Measurements from ENCODE around the gene DMBT1. TPM values are rescaled to one million over a fixed set of nuclear protein-coding genes. Genes with fewer than 3 reads are reported as not detected.

The DMBT1 gene
- total RNA-seq, 2 experiments from 2014 or later = not detected

DNA sequence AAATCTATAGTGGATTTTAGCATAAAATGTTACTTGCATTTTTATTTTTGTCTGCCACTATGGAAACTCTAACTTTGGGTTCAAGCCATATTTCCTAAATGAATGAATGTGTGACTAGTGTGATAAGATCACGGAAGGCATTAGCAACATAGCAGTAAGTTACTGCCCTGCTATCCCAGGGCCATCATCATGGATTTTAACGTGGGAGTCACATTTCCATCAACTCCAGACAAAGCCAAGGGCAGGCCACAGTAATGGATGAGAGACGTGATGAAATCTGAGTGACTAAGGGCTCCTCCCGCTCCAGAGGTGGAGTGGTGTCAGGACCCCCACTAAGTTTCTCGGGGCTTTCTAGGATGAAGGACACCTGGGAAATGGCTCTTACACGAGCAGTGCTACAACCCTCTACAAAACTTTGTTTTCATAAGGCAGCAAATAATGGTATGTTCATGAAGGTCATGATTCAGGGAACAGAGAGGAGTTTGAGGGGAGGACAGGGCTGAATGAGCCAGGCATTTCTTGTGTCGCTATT, 104.8 kb downstream of the DMBT1 start:
- no peak overlapping the region for H2AFZ ChIP-seq (ENCODE audit: low read length)
- H3K4me1 ChIP-seq (ENCODE audit: insufficient read depth, low read length, poor library complexity, severe bottlenecking) = no peaks in the 10 kb centered on the region
- no peaks in the 10 kb centered on the region for H4K20me1 ChIP-seq (ENCODE audit: insufficient read depth, low read length)
- no peaks in the 10 kb centered on the region for H3K36me3 ChIP-seq (ENCODE audit: insufficient read depth, low read length)
- BruUV-seq (replicated peaks) = no TSS peak
- intact Hi-C loops (cut with micrococcal nuclease; ENCODE audit: unreplicated experiment) = no loop called here
- H3K27ac ChIP-seq (ENCODE audit: low read depth, low read length, poor library complexity, severe bottlenecking) = no peak overlapping the region
- no peak overlapping the region for H3K4me2 ChIP-seq (ENCODE audit: low read length)
- H3K9me3 ChIP-seq (ENCODE audit: low read length) = no peaks in the 10 kb centered on the region
- no peaks in the 10 kb centered on the region for H3K79me2 ChIP-seq (ENCODE audit: insufficient read depth, low read depth, low read length)
- DNase-seq (ENCODE audit: low spot score) = no peak
- ChIA-PET CTCF (ENCODE audit: unreplicated experiment) (no interaction called here), POLR2A (no interaction called here)
- H3K9me2 ChIP-seq (ENCODE audit: insufficient read depth, low read length) = no peaks in the 10 kb centered on the region
- H3K4me3 ChIP-seq (ENCODE audit: low read depth, low read length, poor library complexity, severe bottlenecking) = no peak overlapping the region
- TF ChIP-seq EZH2phosphoT487 (IDR thresholded peaks at IDR 0.05; ENCODE audit: borderline replicate concordance, low read depth, low read length) = no peak
- TF ChIP-seq, protein P1, sequence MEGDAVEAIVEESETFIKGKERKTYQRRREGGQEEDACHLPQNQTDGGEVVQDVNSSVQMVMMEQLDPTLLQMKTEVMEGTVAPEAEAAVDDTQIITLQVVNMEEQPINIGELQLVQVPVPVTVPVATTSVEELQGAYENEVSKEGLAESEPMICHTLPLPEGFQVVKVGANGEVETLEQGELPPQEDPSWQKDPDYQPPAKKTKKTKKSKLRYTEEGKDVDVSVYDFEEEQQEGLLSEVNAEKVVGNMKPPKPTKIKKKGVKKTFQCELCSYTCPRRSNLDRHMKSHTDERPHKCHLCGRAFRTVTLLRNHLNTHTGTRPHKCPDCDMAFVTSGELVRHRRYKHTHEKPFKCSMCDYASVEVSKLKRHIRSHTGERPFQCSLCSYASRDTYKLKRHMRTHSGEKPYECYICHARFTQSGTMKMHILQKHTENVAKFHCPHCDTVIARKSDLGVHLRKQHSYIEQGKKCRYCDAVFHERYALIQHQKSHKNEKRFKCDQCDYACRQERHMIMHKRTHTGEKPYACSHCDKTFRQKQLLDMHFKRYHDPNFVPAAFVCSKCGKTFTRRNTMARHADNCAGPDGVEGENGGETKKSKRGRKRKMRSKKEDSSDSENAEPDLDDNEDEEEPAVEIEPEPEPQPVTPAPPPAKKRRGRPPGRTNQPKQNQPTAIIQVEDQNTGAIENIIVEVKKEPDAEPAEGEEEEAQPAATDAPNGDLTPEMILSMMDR (conservative IDR thresholded peaks at IDR 0.05; ENCODE audit: low read length) = no peak

GRCh38 chr10:122665946-122666345, 105.4 kb downstream of the DMBT1 start:
- intact Hi-C loops (cut with micrococcal nuclease; ENCODE audit: unreplicated experiment) = no loop called here
- H3K9me2 ChIP-seq (ENCODE audit: insufficient read depth, low read length) = no peaks in the 10 kb centered on the region
- BruUV-seq (replicated peaks) = no TSS peak
- H2AFZ ChIP-seq (ENCODE audit: low read length) = no peak overlapping the region
- H4K20me1 ChIP-seq (ENCODE audit: insufficient read depth, low read length) = no peaks in the 10 kb centered on the region
- ChIA-PET CTCF (ENCODE audit: unreplicated experiment) (no interaction called here), POLR2A (no interaction called here)
- H3K27ac ChIP-seq (ENCODE audit: low read depth, low read length, poor library complexity, severe bottlenecking) = no peak overlapping the region
- no peaks in the 10 kb centered on the region for H3K4me1 ChIP-seq (ENCODE audit: insufficient read depth, low read length, poor library complexity, severe bottlenecking)
- H3K36me3 ChIP-seq (ENCODE audit: insufficient read depth, low read length) = no peaks in the 10 kb centered on the region
- TF ChIP-seq, protein P1 (conservative IDR thresholded peaks at IDR 0.05; ENCODE audit: low read length) = no peak
- no peak for TF ChIP-seq EZH2phosphoT487 (IDR thresholded peaks at IDR 0.05; ENCODE audit: borderline replicate concordance, low read depth, low read length)
- no peaks in the 10 kb centered on the region for H3K9me3 ChIP-seq (ENCODE audit: low read length)
- H3K4me2 ChIP-seq (ENCODE audit: low read length) = no peak overlapping the region
- H3K79me2 ChIP-seq (ENCODE audit: insufficient read depth, low read depth, low read length) = no peaks in the 10 kb centered on the region
- no peak for DNase-seq (ENCODE audit: low spot score)
- H3K4me3 ChIP-seq (ENCODE audit: low read depth, low read length, poor library complexity, severe bottlenecking) = no peak overlapping the region

- Histone ChIP-seq H3K4me1 (ENCODE audit: insufficient read depth, low read length, poor library complexity, severe bottlenecking) (no peaks in the 10 kb centered on the region), H3K27ac (ENCODE audit: low read depth, low read length, poor library complexity, severe bottlenecking) (no peak overlapping the region), H3K9me3 (ENCODE audit: low read length) (no peaks in the 10 kb centered on the region), H3K9me2 (ENCODE audit: insufficient read depth, low read length) (no peaks in the 10 kb centered on the region), H4K20me1 (ENCODE audit: insufficient read depth, low read length) (no peaks in the 10 kb centered on the region), H2AFZ (ENCODE audit: low read length) (no peak overlapping the region), H3K4me2 (ENCODE audit: low read length) (no peak overlapping the region), H3K36me3 (ENCODE audit: insufficient read depth, low read length) (no peaks in the 10 kb centered on the region), H3K4me3 (ENCODE audit: low read depth, low read length, poor library complexity, severe bottlenecking) (no peak overlapping the region), H3K79me2 (ENCODE audit: insufficient read depth, low read depth, low read length) (no peaks in the 10 kb centered on the region)
- POLR2A ChIA-PET = no interaction called here
- no TSS peak for BruUV-seq (replicated peaks)
- CTCF ChIA-PET (ENCODE audit: unreplicated experiment) = no interaction called here
- intact Hi-C loops (cut with micrococcal nuclease; ENCODE audit: unreplicated experiment) = no loop called here
- no peak for DNase-seq (ENCODE audit: low spot score)
- TF ChIP-seq, protein P1 (conservative IDR thresholded peaks at IDR 0.05; ENCODE audit: low read length) = no peak
- no peak for TF ChIP-seq EZH2phosphoT487 (IDR thresholded peaks at IDR 0.05; ENCODE audit: borderline replicate concordance, low read depth, low read length)
These were observed 108.5 kb downstream of the DMBT1 start for GRCh38 chr10:122669045-122669444.

Measured in OCI-LY7 (cell line).